Activated naive CD4-positive, alpha-beta T cell treated with anti-CD3 and anti-CD28 coated beads, Interleukin-2, amount 50 U/mL, for 24 hours (primary cell): ENCODE results near the gene PGM2.
A peak's percentile ranks its signal among the peaks of the same experiment; 100 is the strongest.
"Not testable (repeated sequence)": the region's sequence is repeated elsewhere in the genome, so short reads cannot be mapped to it uniquely, and the experiment has no call there.

ENCODE experiments used
- H3K27ac Mint-ChIP-seq: one replicate; pipeline ENCODE4 v1.8.0; 2021; ENCODE audit warnings: mild to moderate bottlenecking, mixed read lengths
- H3K27me3 Mint-ChIP-seq: one replicate; pipeline ENCODE4 v1.8.0; 2021; ENCODE audit warnings: mixed read lengths
- H3K36me3 Mint-ChIP-seq: one replicate; pipeline ENCODE4 v1.8.0; 2021; ENCODE audit warnings: mixed read lengths
- H3K4me1 Mint-ChIP-seq: one replicate; pipeline ENCODE4 v1.8.0; 2021; ENCODE audit warnings: mixed read lengths
- H3K4me3 Mint-ChIP-seq: one replicate; pipeline ENCODE4 v1.8.0; 2021; ENCODE audit warnings: mild to moderate bottlenecking, mixed read lengths
- H3K9me3 Mint-ChIP-seq: one replicate; pipeline ENCODE4 v1.8.0; 2021; ENCODE audit warnings: mixed read lengths

The PGM2 gene

GRCh38 chr4:37826295-37827029 is at the start of gene PGM2:
TSS of gene PGM2 (plus strand) at chr4:37826686. CDS start at chr4:37826733, 47 bp downstream.
- H3K9me3 Mint-ChIP-seq = no peaks in the 10 kb centered on the region
- H3K4me1 Mint-ChIP-seq = peaks cover 51% of the 10 kb centered on the region
- peak within 1 kb of the TSS; percentile 93 for H3K4me3 Mint-ChIP-seq

DNA sequence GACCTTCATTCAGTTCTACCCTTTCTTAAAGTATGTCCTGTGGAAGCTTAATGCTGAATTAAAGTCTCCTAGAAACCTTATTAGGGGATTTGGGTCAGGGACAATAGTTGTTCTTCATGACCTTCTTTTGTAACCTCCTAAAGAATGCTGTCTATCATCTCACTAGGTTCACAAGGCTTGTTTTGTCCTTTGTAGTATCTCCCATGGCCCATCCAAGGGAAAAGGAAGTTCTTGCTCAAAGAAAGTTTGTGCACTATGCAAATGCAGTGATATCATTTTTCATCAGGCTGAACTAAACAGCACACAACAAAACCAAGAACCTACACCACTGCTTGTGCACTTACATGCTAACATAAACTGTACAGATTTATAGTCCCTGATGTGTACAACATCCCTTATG is 46.6 kb upstream of the PGM2 start:
- H3K27ac Mint-ChIP-seq = peak overlapping the region; percentile 86

More at GRCh38 chr4:37826295-37827029, at the start of gene PGM2:
- no peaks in the 10 kb centered on the region for H3K27me3 Mint-ChIP-seq
- H3K27ac Mint-ChIP-seq = peak within 1 kb of the TSS; percentile 97
- H3K36me3 Mint-ChIP-seq = peaks cover 14% of the 10 kb centered on the region

DNA sequence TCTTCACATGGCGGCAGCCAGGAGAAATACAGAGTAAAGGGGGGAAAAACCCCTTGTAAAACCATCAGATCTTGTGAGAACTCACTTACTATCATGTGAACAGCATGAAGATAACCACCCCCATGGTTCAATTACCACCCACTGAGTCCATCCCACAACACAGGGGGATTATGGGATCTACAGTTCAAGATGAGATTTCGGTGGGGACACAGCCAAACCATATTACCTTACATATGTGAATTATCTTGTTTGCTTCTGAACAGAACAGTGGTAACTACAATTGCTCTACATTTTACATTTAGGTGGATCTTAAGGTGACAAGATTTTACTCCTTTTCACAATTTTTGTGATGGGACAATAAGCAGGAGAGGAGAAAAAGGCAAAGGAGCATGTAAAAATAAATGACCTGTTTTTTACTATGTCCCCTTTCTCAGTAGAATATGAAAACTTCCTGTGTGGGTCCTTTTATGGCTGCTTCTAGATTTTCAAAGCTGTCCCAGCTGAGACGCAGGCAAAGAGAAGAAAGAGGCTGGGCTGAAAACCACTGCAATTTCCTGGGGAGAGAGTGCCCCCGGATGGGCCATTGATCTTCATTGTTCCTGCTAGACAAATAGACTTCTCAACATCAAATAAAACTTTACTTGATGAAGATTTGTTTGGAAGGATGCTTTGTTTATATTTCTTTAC is 45.9 kb upstream of the PGM2 start:
- peak overlapping the region; percentile 73 for H3K4me3 Mint-ChIP-seq
- H3K9me3 Mint-ChIP-seq = no peaks in the 10 kb centered on the region
- peaks cover 31% of the 10 kb centered on the region for H3K4me1 Mint-ChIP-seq
- peaks cover 3% of the 10 kb centered on the region for H3K36me3 Mint-ChIP-seq
- no peaks in the 10 kb centered on the region for H3K27me3 Mint-ChIP-seq
- H3K27ac Mint-ChIP-seq = peak overlapping the region; percentile 86

More for the DNA sequence above, 46.6 kb upstream of the PGM2 start:
- H3K4me3 Mint-ChIP-seq = peak overlapping the region; percentile 12
- no peaks in the 10 kb centered on the region for H3K27me3 Mint-ChIP-seq
- no peaks in the 10 kb centered on the region for H3K9me3 Mint-ChIP-seq
- peaks cover 3% of the 10 kb centered on the region for H3K36me3 Mint-ChIP-seq
- H3K4me1 Mint-ChIP-seq = peaks cover 31% of the 10 kb centered on the region

- H3K27ac Mint-ChIP-seq = peak overlapping the region; percentile 86
- no peaks in the 10 kb centered on the region for H3K9me3 Mint-ChIP-seq
- H3K4me1 Mint-ChIP-seq = peaks cover 31% of the 10 kb centered on the region
These were observed 45.4 kb upstream of the PGM2 start for GRCh38 chr4:37781131-37781455.

GRCh38 chr4:37786267-37786666 is 40.2 kb upstream of the PGM2 start:
- not testable (repeated sequence) for H3K36me3 Mint-ChIP-seq, H3K4me1 Mint-ChIP-seq, H3K27ac Mint-ChIP-seq, H3K27me3 Mint-ChIP-seq, H3K4me3 Mint-ChIP-seq
- peaks cover 11% of the 10 kb centered on the region for H3K9me3 Mint-ChIP-seq

More at GRCh38 chr4:37781131-37781455, 45.4 kb upstream of the PGM2 start:
- Mint-ChIP-seq H3K27me3 (no peaks in the 10 kb centered on the region), H3K36me3 (peaks cover 3% of the 10 kb centered on the region), H3K4me3 (peak overlapping the region; percentile 73)

- H3K27me3 Mint-ChIP-seq, H3K27ac Mint-ChIP-seq, H3K4me3 Mint-ChIP-seq, H3K4me1 Mint-ChIP-seq, H3K36me3 Mint-ChIP-seq: not testable (repeated sequence)
- H3K9me3 Mint-ChIP-seq = peaks cover 14% of the 10 kb centered on the region
These were observed 38.5 kb upstream of the PGM2 start for GRCh38 chr4:37787883-37788460.

DNA sequence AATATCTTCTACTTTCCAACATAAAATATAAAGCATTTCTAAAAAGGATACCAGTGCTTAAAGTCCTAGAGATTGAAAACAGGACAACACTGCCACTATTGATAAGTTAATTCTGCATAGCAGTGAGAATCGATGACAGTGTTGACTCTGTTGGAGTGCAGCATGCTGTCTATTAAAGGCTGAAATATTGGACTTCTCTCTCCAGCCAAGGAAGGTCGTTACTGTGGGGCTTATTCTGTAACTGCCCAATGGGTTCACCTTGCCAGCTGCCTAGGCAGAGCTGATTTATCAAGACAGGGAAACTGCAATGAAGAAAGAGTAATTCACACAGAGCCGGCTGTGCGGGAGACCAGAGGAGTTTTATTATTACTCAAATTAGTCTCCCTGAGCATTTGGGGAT is 37.7 kb upstream of the PGM2 start:
- Mint-ChIP-seq H3K27me3 (no peaks in the 10 kb centered on the region), H3K4me1 (no peaks in the 10 kb centered on the region), H3K27ac (no peak overlapping the region), H3K36me3 (peaks cover 2% of the 10 kb centered on the region), H3K4me3 (no peak overlapping the region), H3K9me3 (peaks cover 14% of the 10 kb centered on the region)

DNA sequence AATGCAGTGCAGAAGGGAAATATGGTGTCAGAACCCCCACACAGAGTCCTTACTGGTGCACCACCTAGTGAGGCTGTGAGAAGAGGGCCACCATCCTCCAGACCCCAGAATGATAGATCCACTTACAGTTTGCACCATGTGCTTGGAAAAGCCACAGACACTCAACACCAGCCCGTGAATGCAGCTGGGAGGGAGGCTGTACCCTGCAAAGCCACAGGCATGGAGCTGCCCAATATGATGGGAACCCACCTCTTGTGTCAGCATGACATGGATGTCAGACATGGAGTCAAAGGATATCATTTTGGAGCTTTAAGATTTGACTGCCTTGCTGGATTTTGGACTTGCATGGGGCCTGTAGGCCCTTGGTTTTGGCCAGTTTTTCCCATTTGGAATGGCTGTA is 34.2 kb upstream of the PGM2 start:
- Mint-ChIP-seq H3K4me3 (no peak overlapping the region), H3K27me3 (no peaks in the 10 kb centered on the region), H3K4me1 (no peaks in the 10 kb centered on the region), H3K36me3 (peaks cover 2% of the 10 kb centered on the region), H3K9me3 (peaks cover 8% of the 10 kb centered on the region), H3K27ac (no peak overlapping the region)

- Mint-ChIP-seq H3K27ac (no peak overlapping the region), H3K4me3 (no peak overlapping the region), H3K4me1 (no peaks in the 10 kb centered on the region), H3K36me3 (peaks cover 2% of the 10 kb centered on the region), H3K9me3 (peaks cover 8% of the 10 kb centered on the region), H3K27me3 (no peaks in the 10 kb centered on the region)
These were observed 32.9 kb upstream of the PGM2 start for GRCh38 chr4:37793562-37793961.

- no peaks in the 10 kb centered on the region for H3K27me3 Mint-ChIP-seq
- H3K4me1 Mint-ChIP-seq = no peaks in the 10 kb centered on the region
- peaks cover 8% of the 10 kb centered on the region for H3K9me3 Mint-ChIP-seq
- H3K36me3 Mint-ChIP-seq = peaks cover 2% of the 10 kb centered on the region
- H3K27ac Mint-ChIP-seq = no peak overlapping the region
- H3K4me3 Mint-ChIP-seq = no peak overlapping the region
These were observed 32.4 kb upstream of the PGM2 start for GRCh38 chr4:37794056-37794455.

DNA sequence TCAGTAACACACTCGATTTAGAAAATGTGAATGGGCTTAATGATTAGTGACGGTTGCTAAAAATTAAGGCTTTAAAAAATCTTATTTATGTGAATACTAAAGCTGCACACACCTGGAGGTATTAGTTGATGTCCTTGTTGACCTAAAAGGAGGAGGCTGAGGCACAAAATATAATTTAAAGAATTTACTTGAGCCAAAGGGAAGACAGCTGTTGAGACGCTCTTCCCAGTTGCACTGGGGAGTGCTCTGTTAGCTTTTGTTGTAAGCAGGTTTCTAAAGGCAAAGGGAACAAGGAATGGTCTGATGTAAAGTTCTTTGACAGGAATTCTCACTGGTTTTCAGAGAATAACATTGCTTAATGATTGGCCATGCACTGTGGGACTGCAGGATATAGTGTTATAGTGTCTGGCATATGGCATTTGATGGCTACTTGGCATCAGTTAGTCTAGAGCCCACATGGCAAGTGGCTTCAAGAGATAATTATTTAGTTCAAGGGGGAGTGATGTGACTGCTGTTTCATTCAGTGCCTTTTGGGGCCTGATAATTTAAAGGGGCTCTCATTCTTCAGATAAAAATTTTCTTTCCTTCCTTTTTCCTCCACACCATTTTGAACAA is 30.8 kb upstream of the PGM2 start:
- no peak overlapping the region for H3K27ac Mint-ChIP-seq
- peaks cover 8% of the 10 kb centered on the region for H3K9me3 Mint-ChIP-seq
- H3K4me1 Mint-ChIP-seq = no peaks in the 10 kb centered on the region
- no peak overlapping the region for H3K4me3 Mint-ChIP-seq
- peaks cover 2% of the 10 kb centered on the region for H3K36me3 Mint-ChIP-seq
- H3K27me3 Mint-ChIP-seq = no peaks in the 10 kb centered on the region

- Mint-ChIP-seq H3K27ac (no peak overlapping the region), H3K27me3 (no peaks in the 10 kb centered on the region), H3K36me3 (no peaks in the 10 kb centered on the region), H3K4me1 (no peaks in the 10 kb centered on the region), H3K4me3 (no peak overlapping the region), H3K9me3 (no peaks in the 10 kb centered on the region)
These were observed 29.1 kb upstream of the PGM2 start for GRCh38 chr4:37797374-37797773.

GRCh38 chr4:37797923-37798322 is 28.6 kb upstream of the PGM2 start:
- H3K27me3 Mint-ChIP-seq = no peaks in the 10 kb centered on the region
- no peaks in the 10 kb centered on the region for H3K36me3 Mint-ChIP-seq
- H3K4me3 Mint-ChIP-seq = no peak overlapping the region
- H3K4me1 Mint-ChIP-seq = no peaks in the 10 kb centered on the region
- H3K27ac Mint-ChIP-seq = no peak overlapping the region
- H3K9me3 Mint-ChIP-seq = no peaks in the 10 kb centered on the region

DNA sequence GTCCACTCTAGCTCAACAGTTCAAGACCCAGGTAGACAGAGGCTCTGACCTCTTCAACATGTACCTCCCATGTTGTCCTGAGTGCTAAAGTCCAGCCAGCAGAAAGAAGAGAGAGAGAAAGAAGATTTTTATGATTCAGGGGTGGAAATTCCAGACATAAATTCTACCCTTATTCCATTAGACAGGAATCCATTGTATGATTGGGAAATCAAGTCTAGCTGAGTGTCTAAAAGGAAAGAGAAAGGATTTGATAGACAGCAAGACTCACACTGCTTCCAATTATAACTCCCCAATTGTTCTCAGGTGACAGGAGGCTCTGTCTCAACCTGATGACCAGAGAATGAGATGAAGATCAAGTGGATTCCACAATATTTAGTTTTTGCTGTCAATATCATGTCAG is 27.9 kb upstream of the PGM2 start:
- no peaks in the 10 kb centered on the region for H3K36me3 Mint-ChIP-seq
- no peak overlapping the region for H3K27ac Mint-ChIP-seq
- H3K27me3 Mint-ChIP-seq = no peaks in the 10 kb centered on the region
- no peak overlapping the region for H3K4me3 Mint-ChIP-seq
- H3K9me3 Mint-ChIP-seq = no peaks in the 10 kb centered on the region
- H3K4me1 Mint-ChIP-seq = no peaks in the 10 kb centered on the region

DNA sequence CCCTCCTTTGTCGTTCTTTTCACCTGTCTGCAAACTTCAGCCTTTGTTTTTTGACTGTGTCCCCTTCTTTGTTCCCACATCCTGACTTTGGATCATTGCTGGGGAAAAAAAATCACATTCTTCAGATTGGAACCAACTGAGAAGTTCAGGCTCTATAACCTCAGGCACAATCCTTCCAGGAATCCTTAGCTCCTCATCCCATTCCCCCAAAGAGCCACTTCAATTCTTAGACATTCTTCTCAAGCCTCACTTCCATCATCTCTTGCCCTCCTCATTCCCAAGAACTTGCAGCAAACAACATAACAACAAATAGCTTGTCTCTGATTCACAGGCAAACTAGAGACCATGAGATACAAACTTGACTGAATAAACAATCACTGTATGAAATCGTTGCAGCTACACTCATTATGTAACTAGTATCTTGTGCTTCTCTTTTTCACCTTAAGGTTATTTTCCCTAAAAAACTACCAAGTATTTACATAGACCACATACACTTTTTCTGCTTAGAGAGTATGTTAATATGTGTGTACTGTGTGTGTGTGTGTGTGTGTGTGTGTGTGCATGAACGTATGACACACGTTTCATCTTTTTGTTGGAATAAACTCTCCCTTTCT is 26.4 kb upstream of the PGM2 start:
- Mint-ChIP-seq H3K9me3 (no peaks in the 10 kb centered on the region), H3K4me1 (no peaks in the 10 kb centered on the region), H3K27me3 (no peaks in the 10 kb centered on the region), H3K36me3 (no peaks in the 10 kb centered on the region), H3K4me3 (no peak overlapping the region), H3K27ac (no peak overlapping the region)
